Neural cell (in vitro differentiated cells): ENCODE measurements around the gene SCG5.

ENCODE experiments used
- EZH2 ChIP-seq: fragments of 200-600, 300-800 bp; shearing (Covaris generic), sonication (generic); IDR thresholded peaks from 2 replicates; pipeline ENCODE4 v1.6.1; 2014; ENCODE audit warnings: antibody characterized with exemption, low read length, borderline replicate concordance, mild to moderate bottlenecking; ENCODE audit not compliant: insufficient read depth, poor library complexity, severe bottlenecking
- POLR2AphosphoS5 ChIP-seq: IDR thresholded peaks from 2 replicates; pipeline ENCODE4 v1.6.1; 2012
- TAF1 ChIP-seq: IDR thresholded peaks from 2 replicates; pipeline ENCODE4 v1.6.1; 2012; ENCODE audit warnings: low read depth
- TF ChIP-seq, protein P1 (sequence below): fragments of 450-650 bp; IDR thresholded peaks from 2 replicates; pipeline ENCODE4 v1.5.1; 2014; ENCODE audit warnings: antibody characterized with exemption, mild to moderate bottlenecking, moderate library complexity; ENCODE audit not compliant: poor library complexity, severe bottlenecking
- TF ChIP-seq, protein P2 (sequence below): IDR thresholded peaks from 2 replicates; pipeline ENCODE4 v1.6.1; 2012; ENCODE audit warnings: borderline replicate concordance

DNA sequence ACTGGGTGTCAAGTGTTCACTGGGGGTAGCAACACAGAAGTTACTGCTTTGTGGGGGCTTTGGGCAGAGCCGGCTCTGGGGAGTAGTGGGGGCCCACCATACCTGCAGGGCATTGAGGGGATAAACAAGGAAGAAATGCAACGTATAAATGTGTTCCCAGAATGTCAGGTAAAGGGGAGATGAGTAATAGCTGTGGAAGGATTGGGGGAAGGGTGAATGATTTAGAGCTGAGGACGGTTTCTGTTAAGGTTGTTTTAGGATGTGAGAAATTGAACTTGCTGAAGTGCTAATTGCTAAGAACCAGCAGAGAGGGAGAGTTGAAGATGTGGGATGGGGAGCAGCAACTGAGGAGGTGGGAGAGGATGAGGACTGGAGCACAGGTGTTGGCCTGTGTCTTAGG is 10.7 kb downstream of the SCG5 start:
- no peak for TF ChIP-seq EZH2
- TF ChIP-seq POLR2AphosphoS5 = no peak
- TF ChIP-seq, protein P1, sequence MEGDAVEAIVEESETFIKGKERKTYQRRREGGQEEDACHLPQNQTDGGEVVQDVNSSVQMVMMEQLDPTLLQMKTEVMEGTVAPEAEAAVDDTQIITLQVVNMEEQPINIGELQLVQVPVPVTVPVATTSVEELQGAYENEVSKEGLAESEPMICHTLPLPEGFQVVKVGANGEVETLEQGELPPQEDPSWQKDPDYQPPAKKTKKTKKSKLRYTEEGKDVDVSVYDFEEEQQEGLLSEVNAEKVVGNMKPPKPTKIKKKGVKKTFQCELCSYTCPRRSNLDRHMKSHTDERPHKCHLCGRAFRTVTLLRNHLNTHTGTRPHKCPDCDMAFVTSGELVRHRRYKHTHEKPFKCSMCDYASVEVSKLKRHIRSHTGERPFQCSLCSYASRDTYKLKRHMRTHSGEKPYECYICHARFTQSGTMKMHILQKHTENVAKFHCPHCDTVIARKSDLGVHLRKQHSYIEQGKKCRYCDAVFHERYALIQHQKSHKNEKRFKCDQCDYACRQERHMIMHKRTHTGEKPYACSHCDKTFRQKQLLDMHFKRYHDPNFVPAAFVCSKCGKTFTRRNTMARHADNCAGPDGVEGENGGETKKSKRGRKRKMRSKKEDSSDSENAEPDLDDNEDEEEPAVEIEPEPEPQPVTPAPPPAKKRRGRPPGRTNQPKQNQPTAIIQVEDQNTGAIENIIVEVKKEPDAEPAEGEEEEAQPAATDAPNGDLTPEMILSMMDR = no peak
- no peak for TF ChIP-seq TAF1
- TF ChIP-seq, protein P2, sequence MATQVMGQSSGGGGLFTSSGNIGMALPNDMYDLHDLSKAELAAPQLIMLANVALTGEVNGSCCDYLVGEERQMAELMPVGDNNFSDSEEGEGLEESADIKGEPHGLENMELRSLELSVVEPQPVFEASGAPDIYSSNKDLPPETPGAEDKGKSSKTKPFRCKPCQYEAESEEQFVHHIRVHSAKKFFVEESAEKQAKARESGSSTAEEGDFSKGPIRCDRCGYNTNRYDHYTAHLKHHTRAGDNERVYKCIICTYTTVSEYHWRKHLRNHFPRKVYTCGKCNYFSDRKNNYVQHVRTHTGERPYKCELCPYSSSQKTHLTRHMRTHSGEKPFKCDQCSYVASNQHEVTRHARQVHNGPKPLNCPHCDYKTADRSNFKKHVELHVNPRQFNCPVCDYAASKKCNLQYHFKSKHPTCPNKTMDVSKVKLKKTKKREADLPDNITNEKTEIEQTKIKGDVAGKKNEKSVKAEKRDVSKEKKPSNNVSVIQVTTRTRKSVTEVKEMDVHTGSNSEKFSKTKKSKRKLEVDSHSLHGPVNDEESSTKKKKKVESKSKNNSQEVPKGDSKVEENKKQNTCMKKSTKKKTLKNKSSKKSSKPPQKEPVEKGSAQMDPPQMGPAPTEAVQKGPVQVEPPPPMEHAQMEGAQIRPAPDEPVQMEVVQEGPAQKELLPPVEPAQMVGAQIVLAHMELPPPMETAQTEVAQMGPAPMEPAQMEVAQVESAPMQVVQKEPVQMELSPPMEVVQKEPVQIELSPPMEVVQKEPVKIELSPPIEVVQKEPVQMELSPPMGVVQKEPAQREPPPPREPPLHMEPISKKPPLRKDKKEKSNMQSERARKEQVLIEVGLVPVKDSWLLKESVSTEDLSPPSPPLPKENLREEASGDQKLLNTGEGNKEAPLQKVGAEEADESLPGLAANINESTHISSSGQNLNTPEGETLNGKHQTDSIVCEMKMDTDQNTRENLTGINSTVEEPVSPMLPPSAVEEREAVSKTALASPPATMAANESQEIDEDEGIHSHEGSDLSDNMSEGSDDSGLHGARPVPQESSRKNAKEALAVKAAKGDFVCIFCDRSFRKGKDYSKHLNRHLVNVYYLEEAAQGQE = no peak
